ENCODE measurements around the gene ZMAT3.

ZMAT3 gene

GRCh38 chr3:179005213-179005612, 66.4 kb downstream of the ZMAT3 start:
- Histone ChIP-seq H3K27ac (replicated peaks) (no peak overlapping the region), H3K4me3 (replicated peaks; ENCODE audit: insufficient read depth, low read length) (no peak overlapping the region), H3K27me3 (ENCODE audit: insufficient read depth, poor library complexity, severe bottlenecking) (no peaks in the 10 kb centered on the region)
- DNase-seq (ENCODE audit: low read depth in 1 of 2, low spot score in 1 of 2): no peak
- TF ChIP-seq GABPA (IDR thresholded peaks at IDR 0.05; ENCODE audit: low read depth) (no peak), CTCF (IDR thresholded peaks at IDR 0.05; ENCODE audit: insufficient read depth, low read length) (no peak), REST (IDR thresholded peaks at IDR 0.05; ENCODE audit: insufficient replicate concordance, low read depth) (no peak), POLR2AphosphoS5 (IDR thresholded peaks at IDR 0.05; ENCODE audit: low read depth) (no peak), SPI1 (IDR thresholded peaks at IDR 0.05; ENCODE audit: borderline replicate concordance, low read depth) (no peak)

DNA sequence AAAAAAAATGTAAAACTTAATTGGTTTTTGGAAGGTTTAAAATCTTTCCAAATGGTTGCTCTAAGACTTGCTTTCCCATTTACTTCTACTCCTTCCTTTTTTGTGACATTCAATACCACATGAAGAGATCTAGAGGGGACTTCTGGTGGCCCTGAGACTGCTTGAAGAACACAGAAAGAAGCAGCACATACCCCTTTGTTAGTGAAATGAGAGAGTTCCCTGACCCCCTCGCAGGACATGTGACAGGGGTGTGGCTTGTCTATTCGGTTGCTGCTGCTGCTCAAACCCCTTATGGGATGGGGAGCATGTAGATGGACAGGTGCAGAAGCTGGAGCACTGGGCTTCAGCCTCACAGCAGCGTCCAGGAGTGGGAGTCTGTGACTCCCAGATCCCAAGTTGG, 71.0 kb downstream of the ZMAT3 start:
- no peak for TF ChIP-seq SPI1 (IDR thresholded peaks at IDR 0.05; ENCODE audit: borderline replicate concordance, low read depth)
- no peak for TF ChIP-seq CTCF (IDR thresholded peaks at IDR 0.05; ENCODE audit: insufficient read depth, low read length)
- no peak for TF ChIP-seq REST (IDR thresholded peaks at IDR 0.05; ENCODE audit: insufficient replicate concordance, low read depth)
- TF ChIP-seq GABPA (IDR thresholded peaks at IDR 0.05; ENCODE audit: low read depth): no peak
- no peak for TF ChIP-seq POLR2AphosphoS5 (IDR thresholded peaks at IDR 0.05; ENCODE audit: low read depth)
- H3K27me3 ChIP-seq (ENCODE audit: insufficient read depth, poor library complexity, severe bottlenecking): no peaks in the 10 kb centered on the region
- no peak for DNase-seq (ENCODE audit: low read depth in 1 of 2, low spot score in 1 of 2)
- H3K4me3 ChIP-seq (replicated peaks; ENCODE audit: insufficient read depth, low read length): no peak overlapping the region
- H3K27ac ChIP-seq (replicated peaks): no peak overlapping the region

GRCh38 chr3:179000144-179000543, 71.5 kb downstream of the ZMAT3 start:
- DNase-seq (ENCODE audit: low read depth in 1 of 2, low spot score in 1 of 2): no peak

More at GRCh38 chr3:179000144-179000543, 71.5 kb downstream of the ZMAT3 start:
- no peak overlapping the region for H3K27ac ChIP-seq (replicated peaks)
- no peak for TF ChIP-seq REST (IDR thresholded peaks at IDR 0.05; ENCODE audit: insufficient replicate concordance, low read depth)
- TF ChIP-seq GABPA (IDR thresholded peaks at IDR 0.05; ENCODE audit: low read depth): no peak
- no peak for TF ChIP-seq POLR2AphosphoS5 (IDR thresholded peaks at IDR 0.05; ENCODE audit: low read depth)
- TF ChIP-seq SPI1 (IDR thresholded peaks at IDR 0.05; ENCODE audit: borderline replicate concordance, low read depth): no peak
- TF ChIP-seq CTCF (IDR thresholded peaks at IDR 0.05; ENCODE audit: insufficient read depth, low read length): no peak
- H3K4me3 ChIP-seq (replicated peaks; ENCODE audit: insufficient read depth, low read length): no peak overlapping the region
- H3K27me3 ChIP-seq (ENCODE audit: insufficient read depth, poor library complexity, severe bottlenecking): no peaks in the 10 kb centered on the region
